AG04450 (cell line): ENCODE measurements around the gene WFDC10B. TPM values are rescaled to one million over a fixed set of nuclear protein-coding genes. Genes with fewer than 3 reads are reported as not detected.
"Not testable (repeated sequence)": the region's sequence is repeated elsewhere in the genome, so short reads cannot be mapped to it uniquely, and the experiment has no call there.

Experiments used
- CTCF ChIA-PET: fragments of 300-600, 350-600 bp; formaldehyde crosslinking; extraction: SDS; loops from one replicate; lab custom pipeline; 2022; ENCODE audit warnings: antibody characterized with exemption, inconsistent platforms; lab: Charles Lee
- POLR2A ChIA-PET: fragments of 350-600 bp; formaldehyde crosslinking; extraction: SDS; loops from one replicate; lab custom pipeline; 2021; ENCODE audit warnings: antibody characterized with exemption, inconsistent platforms; lab: Yijun Ruan, JAX
- DNase-seq: peaks from one replicate; pipeline ENCODE4 v3.0.0-alpha.2; 2011; ENCODE audit warnings: low read depth, low spot score
- H3K27ac ChIP-seq: one replicate; pipeline ENCODE4 v1.5.1; 2012; ENCODE audit warnings: low read depth, low read length, control low read depth
- H3K27me3 ChIP-seq: one replicate; pipeline ENCODE4 v1.6.0; 2012; ENCODE audit warnings: low read length; ENCODE audit not compliant: control insufficient read depth, insufficient read depth
- H3K4me3 ChIP-seq: 2 replicates; pipeline ENCODE4 v1.5.1; 2011; ENCODE audit warnings: mild to moderate bottlenecking, low read depth, low read length, control low read depth
- H3K9me3 ChIP-seq: 2 replicates; pipeline ENCODE4 v1.5.1; 2012; ENCODE audit warnings: low read length; ENCODE audit not compliant: control insufficient read depth, insufficient read depth
- CTCF ChIP-seq: IDR thresholded peaks from 2 replicates; pipeline ENCODE4 v1.5.1; 2011; ENCODE audit warnings: low read depth, low read length, control low read depth, inconsistent platforms
- polyA plus RNA-seq: library from polyadenylated mRNA; depleted of rRNA; stranded (reverse); fragments of >200 nt; gene quantifications from 2 replicates; pipeline ENCODE4 v1.2.3, GENCODE V29; 2011

WFDC10B gene
- polyA plus RNA-seq, 1 experiment, result not detected

- H3K9me3 ChIP-seq, result no peaks in the 10 kb centered on the region
- CTCF ChIA-PET, result no interaction called here
- DNase-seq, result no peak
- H3K27ac ChIP-seq, result no peak within 1 kb of the TSS
- POLR2A ChIA-PET, result no interaction called here
- H3K27me3 ChIP-seq, result no peaks in the 10 kb centered on the region
- no peak for TF ChIP-seq CTCF
- no peak within 1 kb of the TSS for H3K4me3 ChIP-seq
Observed at GRCh38 chr20:45722047-45722446, 17.2 kb upstream of the WFDC10B start, which contains the start of gene SPINT4. Gene SPINT4 (plus strand): TSS chr20:45722347. CDS start chr20:45722368, 21 bp downstream.

GRCh38 chr20:45716141-45716688 lies 11.4 kb upstream of the WFDC10B start:
- H3K27me3 ChIP-seq, H3K27ac ChIP-seq, H3K9me3 ChIP-seq, CTCF ChIA-PET, DNase-seq, POLR2A ChIA-PET, H3K4me3 ChIP-seq: not testable (repeated sequence)

- Histone ChIP-seq H3K27ac (no peak within 1 kb of the TSS), H3K27me3 (peaks cover 4% of the 10 kb centered on the region), H3K4me3 (no peak within 1 kb of the TSS), H3K9me3 (no peaks in the 10 kb centered on the region)
- DNase-seq, result no peak
- ChIA-PET POLR2A (no interaction called here), CTCF (interaction anchor here (2.0 kb wide), 1 partner anchor 69 kb away, joined by 7 read pairs; no protein-coding TSS in a partner anchor)
- TF ChIP-seq CTCF, result no peak
Observed at GRCh38 chr20:45701873-45702272, 2.9 kb downstream of the WFDC10B start, which contains the start of gene WFDC13. Gene WFDC13 (plus strand): TSS chr20:45702038. CDS start chr20:45702124, 86 bp downstream.

- Histone ChIP-seq H3K27me3 (peaks cover 4% of the 10 kb centered on the region), H3K4me3 (no peak overlapping the region), H3K27ac (no peak overlapping the region), H3K9me3 (no peaks in the 10 kb centered on the region)
- no peak for DNase-seq
- ChIA-PET CTCF (interaction anchor here (2.0 kb wide), 1 partner anchor 70 kb away, joined by 7 read pairs; no protein-coding TSS in a partner anchor), POLR2A (no interaction called here)
- TF ChIP-seq CTCF, result no peak
Observed at GRCh38 chr20:45701104-45701503, 3.7 kb downstream of the WFDC10B start.

GRCh38 chr20:45695496-45695895 lies 9.3 kb downstream of the WFDC10B start:
- CTCF ChIA-PET, result no interaction called here
- TF ChIP-seq CTCF, result no peak

GRCh38 chr20:45693346-45693745 lies 11.5 kb downstream of the WFDC10B start:
- POLR2A ChIA-PET, H3K27ac ChIP-seq, CTCF ChIA-PET, H3K27me3 ChIP-seq, H3K4me3 ChIP-seq, DNase-seq, H3K9me3 ChIP-seq: not testable (repeated sequence)

More at GRCh38 chr20:45695496-45695895, 9.3 kb downstream of the WFDC10B start:
- DNase-seq, result no peak
- H3K27me3 ChIP-seq, result no peaks in the 10 kb centered on the region
- POLR2A ChIA-PET, result no interaction called here
- no peaks in the 10 kb centered on the region; the same call in 1 of the 2 replicates for H3K9me3 ChIP-seq
- H3K4me3 ChIP-seq, result no peak overlapping the region
- no peak overlapping the region for H3K27ac ChIP-seq
